ENCODE data around the gene C10orf105. TPM values are rescaled to one million over a fixed set of nuclear protein-coding genes. Genes with fewer than 3 reads are reported as not detected.

The C10orf105 gene
- total RNA-seq, 4 donors from 2014 or later, result 0.20 to 0.42 (median 0.26) TPM

GRCh38 chr10:71712572-71713134 lies 6.9 kb downstream of the C10orf105 start:
- 60 to 64% methylated on average over 10 to 17 of the region's 17 CpGs for WGBS, 2 donors
- Histone ChIP-seq H3K4me1 (peaks cover 16 to 85% (median 56%) of the 10 kb centered on the region in 4 donors), H3K36me3 (no peaks in the 10 kb centered on the region), H3K4me3 (no peak overlapping the region), H3K27me3 (no peaks in the 10 kb centered on the region), H3K9me3 (no peaks in the 10 kb centered on the region), H3K27ac (peak overlapping the region; percentile 86 to 96 (median 92))
- TF ChIP-seq EP300 (IDR thresholded peaks at IDR 0.05), result no peak
- TF ChIP-seq POLR2A (IDR thresholded peaks at IDR 0.05), result no peak
- no peak for TF ChIP-seq CTCF (IDR thresholded peaks at IDR 0.05)
- no peak for DNase-seq (ENCODE audit: low spot score in 2 of 2)

- Histone ChIP-seq H3K27ac (peak overlapping the region; percentile 86 to 96 (median 92)), H3K9me3 (no peaks in the 10 kb centered on the region), H3K4me3 (no peak overlapping the region), H3K4me1 (peaks cover 16 to 83% (median 52%) of the 10 kb centered on the region in 4 donors), H3K27me3 (no peaks in the 10 kb centered on the region), H3K36me3 (no peaks in the 10 kb centered on the region)
- WGBS, 2 donors, result 81 to 96% methylated on average over 2 of the region's 2 CpGs
- no peak for DNase-seq (ENCODE audit: low spot score in 2 of 2)
- no peak for TF ChIP-seq EP300 (IDR thresholded peaks at IDR 0.05)
- no peak for TF ChIP-seq CTCF (IDR thresholded peaks at IDR 0.05)
- no peak for TF ChIP-seq POLR2A (IDR thresholded peaks at IDR 0.05)
Observed at GRCh38 chr10:71712170-71712569, 7.4 kb downstream of the C10orf105 start.

GRCh38 chr10:71711052-71711623 lies 8.4 kb downstream of the C10orf105 start:
- no peak overlapping the region for H3K4me3 ChIP-seq
- 83 to 91% methylated on average over 2 to 5 of the region's 6 CpGs for WGBS, 2 donors
- DNase-seq (ENCODE audit: low spot score in 2 of 2), result no peak
- H3K9me3 ChIP-seq, result no peaks in the 10 kb centered on the region
- H3K27ac ChIP-seq, result peak overlapping the region; percentile 86 to 96 (median 92)
- H3K36me3 ChIP-seq, result no peaks in the 10 kb centered on the region
- no peak for TF ChIP-seq CTCF (IDR thresholded peaks at IDR 0.05)
- TF ChIP-seq EP300 (IDR thresholded peaks at IDR 0.05), result no peak
- no peak for TF ChIP-seq POLR2A (IDR thresholded peaks at IDR 0.05)
- no peaks in the 10 kb centered on the region for H3K27me3 ChIP-seq
- H3K4me1 ChIP-seq, result peaks cover 16 to 72% (median 41%) of the 10 kb centered on the region in 4 donors

- TF ChIP-seq POLR2A (IDR thresholded peaks at IDR 0.05) (no peak), CTCF (IDR thresholded peaks at IDR 0.05) (no peak), EP300 (IDR thresholded peaks at IDR 0.05) (no peak)
- 100% methylated on average over 1 to 2 of the region's 2 CpGs for WGBS, 2 donors
Observed at GRCh38 chr10:71710519-71710918, 9.1 kb downstream of the C10orf105 start.

More at GRCh38 chr10:71710519-71710918, 9.1 kb downstream of the C10orf105 start:
- peaks cover 16 to 67% (median 35%) of the 10 kb centered on the region in 4 donors for H3K4me1 ChIP-seq
- no peaks in the 10 kb centered on the region for H3K27me3 ChIP-seq
- no peaks in the 10 kb centered on the region for H3K36me3 ChIP-seq
- H3K27ac ChIP-seq, result peak overlapping the region in 3 of 4 donors; percentile 86 to 96 (median 94)
- no peaks in the 10 kb centered on the region for H3K9me3 ChIP-seq
- no peak overlapping the region for H3K4me3 ChIP-seq
- no peak for DNase-seq (ENCODE audit: low spot score in 2 of 2)
